Daoy (cell line): ENCODE data around the gene AJUBA. TPM values are rescaled to one million over a fixed set of nuclear protein-coding genes. Genes with fewer than 3 reads are reported as not detected.
A peak's percentile ranks its signal among the peaks of the same experiment; 100 is the strongest.
"Not testable (repeated sequence)": the region's sequence is repeated elsewhere in the genome, so short reads cannot be mapped to it uniquely, and the experiment has no call there.

Experiments
- DNase-seq: peaks from one replicate; pipeline ENCODE4 v3.0.0-alpha.2; 2015; ENCODE audit warnings: low read depth
- total RNA-seq: library from RNA; depleted of rRNA; stranded (reverse); fragments of >200 nt; shearing (Covaris generic); gene quantifications from 2 replicates; pipeline ENCODE4 v1.2.3, GENCODE V29; 2014; rRNA removed

Gene AJUBA
- total RNA-seq, 1 experiment from 2014 or later = 70.2 TPM

GRCh38 chr14:22951795-22952194, 30.6 kb downstream of the AJUBA start:
- not testable (repeated sequence) for DNase-seq

- no peak for DNase-seq
Measured at GRCh38 chr14:22945642-22946041, 36.7 kb downstream of the AJUBA start.

GRCh38 chr14:22939684-22940083, 42.7 kb downstream of the AJUBA start:
- DNase-seq = peak; percentile 77

GRCh38 chr14:22935156-22935555, 47.2 kb downstream of the AJUBA start:
- no peak for DNase-seq

GRCh38 chr14:22932146-22932545, 50.2 kb downstream of the AJUBA start:
- DNase-seq = no peak

- DNase-seq = no peak
Measured at GRCh38 chr14:22929961-22930364, 52.4 kb downstream of the AJUBA start.

GRCh38 chr14:22929104-22929960, 53.0 kb downstream of the AJUBA start, which contains the start of gene PRMT5:
Gene PRMT5, minus strand, starts transcription at chr14:22929376. Its CDS starts 15 bp downstream, at chr14:22929361.
- peak; percentile 100 for DNase-seq

- DNase-seq = peak; percentile 13
Measured at GRCh38 chr14:22928237-22929103, 53.9 kb downstream of the AJUBA start.

GRCh38 chr14:22926316-22926715, 56.0 kb downstream of the AJUBA start:
- DNase-seq = no peak

GRCh38 chr14:22925513-22925912, 56.8 kb downstream of the AJUBA start:
- DNase-seq = no peak

- no peak for DNase-seq
Measured at GRCh38 chr14:22923746-22924145, 58.6 kb downstream of the AJUBA start.

- no peak for DNase-seq
Measured at GRCh38 chr14:22922294-22922693, 60.1 kb downstream of the AJUBA start.

Other genes with a start within 250 kb of the AJUBA start
- gene OXA1L, start 215.9 kb downstream of the AJUBA start, total RNA-seq = 89.7 and 96.9 TPM in 2 replicates
- 0.51 and 1.8 TPM in 2 replicates for gene SLC7A7, start 167.1 kb downstream of the AJUBA start, total RNA-seq
- gene MRPL52, start 152.7 kb downstream of the AJUBA start, total RNA-seq = 174 and 223 TPM in 2 replicates
- 158 and 176 TPM in 2 replicates for gene MMP14, start 146.0 kb downstream of the AJUBA start, total RNA-seq
- gene LRP10, start 110.8 kb downstream of the AJUBA start, total RNA-seq = 17.3 and 21.1 TPM in 2 replicates
- gene REM2, start 99.3 kb downstream of the AJUBA start, total RNA-seq = 0.74 TPM in 1 of 2 replicates, not detected in the other
- 105 and 120 TPM in 2 replicates for gene RBM23, start 63.4 kb downstream of the AJUBA start, total RNA-seq
- 150 and 184 TPM in 2 replicates for gene PRMT5, start 53.2 kb downstream of the AJUBA start, total RNA-seq
- gene HAUS4, start 25.5 kb downstream of the AJUBA start, total RNA-seq = 31.0 and 42.7 TPM in 2 replicates
- 4.6 and 7.8 TPM in 2 replicates for gene C14orf93, start 27.6 kb upstream of the AJUBA start, total RNA-seq
- 476 and 523 TPM in 2 replicates for gene PSMB5, start 52.3 kb upstream of the AJUBA start, total RNA-seq
- gene PSMB11, start 59.7 kb upstream of the AJUBA start, total RNA-seq = not detected in 2 replicates
- gene CDH24, start 75.0 kb upstream of the AJUBA start, total RNA-seq = 4.2 and 5.5 TPM in 2 replicates
- 62.3 and 79.3 TPM in 2 replicates for gene ACIN1, start 112.6 kb upstream of the AJUBA start, total RNA-seq
- gene C14orf119, start 113.0 kb upstream of the AJUBA start, total RNA-seq = 66.5 and 80.1 TPM in 2 replicates
- gene CIROP, start 122.4 kb upstream of the AJUBA start, total RNA-seq = not detected in 2 replicates
- gene CEBPE, start 136.7 kb upstream of the AJUBA start, total RNA-seq = not detected in 2 replicates
- 0.91 TPM in 1 of 2 replicates, not detected in the other for gene SLC7A8, start 201.1 kb upstream of the AJUBA start, total RNA-seq